Activated CD8-positive, alpha-beta memory T cell treated with anti-CD3 and anti-CD28 coated beads for 48 hours (primary cell): ENCODE results near the gene ZP1.

Experiments used
- DNase-seq, 3 experiments: peaks; one replicate each; pipeline ENCODE4 v3.0.0-alpha.2; 2020; ENCODE audit warnings: low read depth in 2 of 3, low spot score in 2 of 3

Gene ZP1

GRCh38 chr11:60922906-60923305 is 55.6 kb downstream of the ZP1 start:
- DNase-seq: no peak

- no peak for DNase-seq
These were observed 56.0 kb downstream of the ZP1 start for GRCh38 chr11:60923326-60923725.

GRCh38 chr11:60923800-60924109 is 56.4 kb downstream of the ZP1 start:
- DNase-seq: no peak

- DNase-seq: no peak
These were observed 57.0 kb downstream of the ZP1 start, which contains the start of gene TMEM132A for GRCh38 chr11:60924110-60924905. Gene TMEM132A (plus strand): TSS chr11:60924460. CDS start chr11:60924634, 174 bp downstream.
